A549 (cell line): ENCODE data around the gene THRA. TPM values are rescaled to one million over a fixed set of nuclear protein-coding genes. Genes with fewer than 3 reads are reported as not detected.

Experiments
- ATAC-seq, 2 experiments: fragments of 200-7000 bp in 1 of 2; fragments of >200 bp in 1 of 2; cut with Nextera tagmentation in 1 of 2; cut with Tn5 transposase in 1 of 2; 3 replicates each; pipeline versions ENCODE4 v1.8.0 to v1.9.1; 2018 to 2020; ENCODE audit warnings: mild to moderate bottlenecking in 1 of 2, moderate library complexity in 1 of 2
- CTCF ChIA-PET: fragments of 300-600 bp; sonication (Branson Sonifier 250); formaldehyde crosslinking; extraction: SDS; loops from one replicate; lab custom pipeline; 2021; ENCODE audit warnings: antibody characterized with exemption, inconsistent platforms; lab: Yijun Ruan, JAX
- POLR2A ChIA-PET: fragments of 350-600 bp; formaldehyde crosslinking; extraction: SDS; loops from one replicate; lab custom pipeline; 2021; ENCODE audit warnings: antibody characterized with exemption, inconsistent platforms; lab: Yijun Ruan, JAX
- DNase-seq, 2 experiments: peaks; one replicate each; pipeline versions ENCODE4 v3.0.0 to v3.0.0-alpha.2; 2011 to 2016; ENCODE audit warnings: low read depth in 1 of 2, low spot score in 1 of 2
- FAIRE-seq: peaks from 2 replicates; lab custom pipeline; 2011; peaks lifted over from hg19 to GRCh38; lab: Jason Lieb, UNC
- H3K27ac ChIP-seq, 2 experiments: fragments of >200 bp; sonication (Bioruptor Twin); formaldehyde crosslinking; 3 replicates each; pipeline ENCODE4 v1.5.1; 2016 to 2017
- H3K4me1 ChIP-seq: fragments of >200 bp; sonication (Bioruptor Twin); formaldehyde crosslinking; 3 replicates; pipeline ENCODE4 v1.6.1; 2016
- H3K4me2 ChIP-seq: fragments of >200 bp; sonication (Bioruptor Twin); formaldehyde crosslinking; 3 replicates; pipeline ENCODE4 v1.6.1; 2016
- H3K4me3 ChIP-seq: fragments of >200 bp; sonication (Bioruptor Twin); formaldehyde crosslinking; 3 replicates; pipeline ENCODE4 v1.5.1; 2016
- H3K9me3 ChIP-seq: fragments of >200 bp; sonication (Bioruptor Twin); formaldehyde crosslinking; 3 replicates; pipeline ENCODE4 v1.6.1; 2016
- ATOH8 ChIP-seq: fragments of 250-450 bp; sonication (Bioruptor Pico); IDR thresholded peaks from 2 replicates; pipeline ENCODE4 v1.5.0; 2020; ENCODE audit warnings: low read depth, mild to moderate bottlenecking, moderate library complexity
- CBX2 ChIP-seq: fragments of 200-600 bp; sonication (generic); IDR thresholded peaks from 2 replicates; pipeline ENCODE4 v1.6.1; 2016; ENCODE audit warnings: low read depth, mild to moderate bottlenecking, borderline replicate concordance
- CHD2 ChIP-seq: fragments of 150-350 bp; IDR thresholded peaks from 2 replicates; pipeline ENCODE4 v1.6.1; 2014; ENCODE audit warnings: low read length; ENCODE audit not compliant: partially characterized antibody
- CTCF ChIP-seq: fragments of >200 bp; sonication (Bioruptor Twin); formaldehyde crosslinking; IDR thresholded peaks from 3 replicates; pipeline ENCODE4 v1.5.1; 2016
- E2F6 ChIP-seq: IDR thresholded peaks from 2 replicates; pipeline ENCODE4 v1.6.1; 2012; ENCODE audit warnings: low read depth, borderline replicate concordance
- EHF ChIP-seq: fragments of 250-450 bp; sonication (Bioruptor Pico); IDR thresholded peaks from 2 replicates; pipeline ENCODE4 v1.5.0; 2020; ENCODE audit warnings: mild to moderate bottlenecking
- EHMT2 ChIP-seq: fragments of 200-600 bp; sonication (generic); IDR thresholded peaks from 2 replicates; pipeline ENCODE4 v1.6.1; 2016; ENCODE audit warnings: antibody characterized with exemption, low read depth, mild to moderate bottlenecking, moderate library complexity
- EP300 ChIP-seq, 2 experiments: fragments of >200 bp; sonication (Bioruptor Twin); formaldehyde crosslinking; IDR thresholded peaks; 2 replicates in 1 of 2; 3 replicates in 1 of 2; pipeline ENCODE4 v1.6.1; 2016 to 2017
- ESRRA ChIP-seq: fragments of 150-350 bp; IDR thresholded peaks from 2 replicates; pipeline ENCODE4 v1.6.1; 2014; ENCODE audit warnings: mild to moderate bottlenecking, low read length, borderline replicate concordance
- FOXS1 ChIP-seq: fragments of 250-450 bp; sonication (Bioruptor Pico); IDR thresholded peaks from 2 replicates; pipeline ENCODE4 v1.5.0; 2020; ENCODE audit warnings: mild to moderate bottlenecking, moderate library complexity
- HES2 ChIP-seq: fragments of >200 bp; sonication (Bioruptor Twin); formaldehyde crosslinking; IDR thresholded peaks from 2 replicates; pipeline ENCODE4 v1.6.1; 2016
- HEYL ChIP-seq: fragments of 250-450 bp; sonication (Bioruptor Pico); IDR thresholded peaks from 2 replicates; pipeline ENCODE4 v1.8.0; 2021; ENCODE audit warnings: mild to moderate bottlenecking, moderate library complexity
- HOXB13 ChIP-seq: fragments of 250-450 bp; sonication (Bioruptor Pico); IDR thresholded peaks from 2 replicates; pipeline ENCODE4 v1.5.0; 2020; ENCODE audit warnings: low read depth, mild to moderate bottlenecking, moderate library complexity
- JUN ChIP-seq, 2 experiments: fragments of >200 bp; sonication (Bioruptor Twin); formaldehyde crosslinking; IDR thresholded peaks; 2 replicates in 1 of 2; 3 replicates in 1 of 2; pipeline ENCODE4 v1.6.1; 2016 to 2017
- MAX ChIP-seq: IDR thresholded peaks from 2 replicates; pipeline ENCODE4 v1.6.1; 2012
- MAZ ChIP-seq: fragments of 150-350 bp; IDR thresholded peaks from 2 replicates; pipeline ENCODE4 v1.6.1; 2014; ENCODE audit warnings: antibody characterized with exemption, low read depth, low read length, borderline replicate concordance
- POLR2AphosphoS2 ChIP-seq: conservative IDR thresholded peaks from 2 replicates; pipeline ENCODE4 v1.6.1; 2012; ENCODE audit warnings: low read length, improper control_type of control experiment, inconsistent platforms
- RFX5 ChIP-seq: fragments of 450-650 bp; IDR thresholded peaks from 2 replicates; pipeline ENCODE4 v1.7.1; 2014; ENCODE audit warnings: antibody characterized with exemption, mild to moderate bottlenecking, moderate library complexity
- RNF2 ChIP-seq: fragments of 200-600 bp; sonication (generic); IDR thresholded peaks from 2 replicates; pipeline ENCODE4 v1.6.1; 2016; ENCODE audit warnings: low read depth, mild to moderate bottlenecking, antibody characterized with exemption, moderate library complexity, borderline replicate concordance
- SREBF2 ChIP-seq: fragments of 450-650 bp; IDR thresholded peaks from 2 replicates; pipeline ENCODE4 v1.6.1; 2014; ENCODE audit warnings: mild to moderate bottlenecking, moderate library complexity
- ZC3H11A ChIP-seq: fragments of 450-650 bp; IDR thresholded peaks from 2 replicates; pipeline ENCODE4 v1.6.1; 2014; ENCODE audit warnings: antibody characterized with exemption, mild to moderate bottlenecking
- ZSCAN20 ChIP-seq: fragments of 250-450 bp; sonication (Bioruptor Pico); IDR thresholded peaks from 2 replicates; pipeline ENCODE4 v1.8.0; 2022; ENCODE audit warnings: mild to moderate bottlenecking, moderate library complexity
- WGBS: methylation state at CpG from one replicate; pipeline ENCODE4 v1.1.6; 2017; ENCODE audit errors: missing lambda C conversion rate; 5-methylcytosine and 5-hydroxymethylcytosine counted together
- polyA plus RNA-seq, 4 experiments: library from polyadenylated mRNA; depleted of rRNA in 3 of 4; stranded (reverse); fragments of >200 nt; fragmentation: RNase III in 1 of 4; extraction: RNeasy Plus Mini Kit Qiagen cat#74134 plus additional on column Dnase treatment in 1 of 4; gene quantifications; 2 replicates in 3 of 4; 3 replicates in 1 of 4; pipeline ENCODE4 v1.2.3, GENCODE V29; 2011 to 2017

Gene THRA
- polyA plus RNA-seq, 2 of the 4 experiments (the other 2 are of a cell fraction), result 20.1 to 22.5 TPM

GRCh38 chr17:40091691-40092397, 29.1 kb downstream of the THRA start:
- peak overlapping the region in 1 of 2 experiments; percentile 18; a peak in 3 of 6 replicates for H3K27ac ChIP-seq
- 0 out of 6 replicates have a peak, but pooled peaks have one; percentile 2 to 4 for ATAC-seq
- ChIA-PET POLR2A (no interaction called here), CTCF (interaction anchor here (0.6 to 17.1 kb wide), 7 partner anchors 8 to 79 kb away, joined by 3 to 390 read pairs (median 5); partner anchors contain the start of genes NR1D1 and THRA)
- WGBS, result 81% methylated on average over 17 of the region's 18 CpGs
- H3K9me3 ChIP-seq, result no peaks in the 10 kb centered on the region
- TF ChIP-seq POLR2AphosphoS2 (peak; percentile 97), FOXS1 (CRISPR knock-in tag) (no peak)
- TF ChIP-seq, all 56 proteins: peak for 1
- H3K4me2 ChIP-seq, result no peak overlapping the region
- FAIRE-seq, result no peak
- H3K4me1 ChIP-seq, result peaks cover 21% of the 10 kb centered on the region
- DNase-seq, result no peak
- no peak overlapping the region for H3K4me3 ChIP-seq

GRCh38 chr17:40092581-40092980, 29.8 kb downstream of the THRA start:
- 0 out of 6 replicates have a peak overlapping the region, but pooled peaks of 1 of the 2 experiments have one; percentile 16 for H3K27ac ChIP-seq
- DNase-seq, result no peak
- CTCF ChIA-PET, result interaction anchor here (0.6 to 17.1 kb wide), 11 partner anchors 8 to 97 kb away, joined by 3 to 390 read pairs (median 5); partner anchors contain the start of gene THRA
- no peaks in the 10 kb centered on the region for H3K9me3 ChIP-seq
- H3K4me2 ChIP-seq, result no peak overlapping the region
- 67% methylated on average over 3 of the region's 3 CpGs for WGBS
- H3K4me3 ChIP-seq, result no peak overlapping the region
- FAIRE-seq, result no peak
- POLR2A ChIA-PET, result interaction anchor here (0.6 to 0.7 kb wide), 2 partner anchors 27 to 275 kb away, joined by 4 to 5 read pairs; no protein-coding TSS in a partner anchor
- ATAC-seq, result no peak
- H3K4me1 ChIP-seq, result peaks cover 23% of the 10 kb centered on the region
- TF ChIP-seq E2F6, result no peak
- no peak for TF ChIP-seq JUN (IDR thresholded peaks at IDR 0.05)
- TF ChIP-seq RFX5, result no peak
- TF ChIP-seq EHF (CRISPR knock-in tag), result no peak
- no peak for TF ChIP-seq CBX2
- no peak for TF ChIP-seq ATOH8 (CRISPR knock-in tag)
- no peak for TF ChIP-seq HOXB13 (CRISPR knock-in tag)
- no peak for TF ChIP-seq MAX
- TF ChIP-seq, all 56 proteins: peak for 0

- TF ChIP-seq EP300 (IDR thresholded peaks at IDR 0.05), result no peak
- TF ChIP-seq ZSCAN20 (CRISPR knock-in tag), result no peak
- TF ChIP-seq EHMT2, result no peak
- TF ChIP-seq SREBF2, result no peak
- TF ChIP-seq ZC3H11A, result no peak
- no peak for TF ChIP-seq E2F6
- TF ChIP-seq CTCF, result no peak
- no peak for TF ChIP-seq CHD2
- no peak for TF ChIP-seq HEYL
- TF ChIP-seq RNF2, result no peak
- no peak for TF ChIP-seq MAZ
- TF ChIP-seq ESRRA, result no peak
- no peak for TF ChIP-seq MAX
- no peak for TF ChIP-seq HES2
- Histone ChIP-seq H3K27ac (0 out of 6 replicates have a peak overlapping the region, but pooled peaks of 1 of the 2 experiments have one; percentile 13), H3K4me1 (peaks cover 29% of the 10 kb centered on the region), H3K4me3 (no peak overlapping the region), H3K9me3 (no peaks in the 10 kb centered on the region), H3K4me2 (no peak overlapping the region)
- FAIRE-seq (no peak), DNase-seq (no peak), ATAC-seq (no peak)
- ChIA-PET POLR2A (interaction anchor here (0.6 to 0.7 kb wide), 2 partner anchors 28 to 274 kb away, joined by 4 to 5 read pairs; no protein-coding TSS in a partner anchor), CTCF (interaction anchor here (0.9 to 17.1 kb wide), 15 partner anchors 9 to 210 kb away, joined by 3 to 390 read pairs (median 3); partner anchors contain the start of genes MED24, PSMD3 and THRA)
- 96% methylated on average over 29 of the region's 29 CpGs for WGBS
Measured at GRCh38 chr17:40093005-40093579, 30.3 kb downstream of the THRA start.
